Activated T-cell treated with anti-CD3 and anti-CD28 coated beads, Interleukin-2, amount 50 U/mL, for 72 hours (primary cell): ENCODE measurements around the gene HTRA1. TPM values are rescaled to one million over a fixed set of nuclear protein-coding genes. Genes with fewer than 3 reads are reported as not detected.
A peak's percentile ranks its signal among the peaks of the same experiment; 100 is the strongest.

Experiments
- ATAC-seq, 2 donors: fragments of 150-1000 bp; cut with Tn5 transposase; replicated peaks in 1 of 2; 2 replicates each; pipeline ENCODE4 v1.10.0; 2021; ENCODE audit warnings: moderate library complexity in 2 of 2, mild to moderate bottlenecking in 1 of 2
- DNase-seq, 2 donors: peaks; one replicate each; pipeline ENCODE4 v3.0.0; 2021 to 2022; ENCODE audit warnings: mixed read lengths in 1 of 2
- H3K27ac Mint-ChIP-seq: one replicate; pipeline ENCODE4 v1.8.0; 2022; ENCODE audit warnings: mild to moderate bottlenecking, moderate library complexity, mixed read lengths
- H3K27me3 Mint-ChIP-seq: one replicate; pipeline ENCODE4 v1.8.0; 2022; ENCODE audit warnings: low read depth, mixed read lengths
- H3K36me3 Mint-ChIP-seq, 2 donors: one replicate each; pipeline ENCODE4 v1.8.0; 2022; ENCODE audit warnings: mixed read lengths in 2 of 2, mild to moderate bottlenecking in 1 of 2; ENCODE audit not compliant: insufficient read depth in 2 of 2
- H3K4me1 Mint-ChIP-seq: one replicate; pipeline ENCODE4 v1.8.0; 2022; ENCODE audit warnings: low read depth, mixed read lengths
- H3K4me3 Mint-ChIP-seq, 2 donors: one replicate each; pipeline ENCODE4 v1.8.0; 2022; ENCODE audit warnings: mild to moderate bottlenecking in 2 of 2, mixed read lengths in 2 of 2, moderate library complexity in 2 of 2
- H3K9me3 Mint-ChIP-seq, 2 donors: one replicate each; pipeline ENCODE4 v1.8.0; 2022; ENCODE audit warnings: mixed read lengths in 2 of 2
- total RNA-seq, 2 donors: library from RNA; stranded (reverse); gene quantifications; one replicate each; pipeline ENCODE4 v1.2.3, GENCODE V29; 2022

The HTRA1 gene
- total RNA-seq, 2 donors from 2014 or later, result not detected

DNA sequence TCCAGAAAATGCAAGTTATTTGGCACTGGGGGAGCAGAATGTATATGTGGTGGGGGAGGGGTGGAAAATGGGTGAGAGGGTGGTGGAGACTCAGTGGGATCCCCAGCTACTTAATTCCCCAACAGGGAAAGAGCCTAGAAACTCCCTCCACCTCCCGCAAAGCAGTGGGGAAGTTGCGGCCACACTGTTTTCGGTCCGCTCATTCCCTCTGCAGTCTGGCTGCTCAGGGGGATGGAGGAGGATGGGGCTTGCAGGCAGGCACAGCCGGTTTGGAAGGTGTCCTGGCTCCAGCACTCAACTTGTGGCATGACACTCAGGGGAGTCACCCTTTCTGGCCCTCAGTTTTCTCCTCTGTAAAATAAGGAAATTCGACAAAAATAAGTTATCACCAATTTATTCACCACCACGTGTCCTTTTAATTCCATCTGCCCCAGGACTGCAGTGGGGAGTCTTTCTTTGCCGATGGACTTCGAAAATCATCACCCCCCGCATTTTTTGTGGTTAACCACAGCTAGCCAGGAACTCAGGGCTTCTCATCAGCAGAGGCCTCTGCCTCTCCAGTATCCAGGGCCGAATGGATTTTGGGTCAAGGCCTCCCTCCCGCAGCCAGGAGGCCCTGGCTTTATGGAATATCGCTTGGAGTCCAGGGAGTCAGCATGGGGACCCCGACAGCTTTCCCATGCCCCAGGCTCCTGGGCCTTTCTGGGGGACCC lies 1.6 kb upstream of the HTRA1 start:
- no peak overlapping the region for H3K27ac Mint-ChIP-seq
- no peak for ATAC-seq

DNA sequence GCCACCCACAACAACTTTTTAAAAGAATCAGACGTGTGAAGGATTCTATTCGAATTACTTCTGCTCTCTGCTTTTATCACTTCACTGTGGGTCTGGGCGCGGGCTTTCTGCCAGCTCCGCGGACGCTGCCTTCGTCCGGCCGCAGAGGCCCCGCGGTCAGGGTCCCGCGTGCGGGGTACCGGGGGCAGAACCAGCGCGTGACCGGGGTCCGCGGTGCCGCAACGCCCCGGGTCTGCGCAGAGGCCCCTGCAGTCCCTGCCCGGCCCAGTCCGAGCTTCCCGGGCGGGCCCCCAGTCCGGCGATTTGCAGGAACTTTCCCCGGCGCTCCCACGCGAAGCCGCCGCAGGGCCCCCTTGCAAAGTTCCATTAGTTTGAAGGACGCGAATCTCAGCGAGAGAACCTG lies 461 bp upstream of the HTRA1 start:
- Mint-ChIP-seq H3K4me1 (peaks cover 8% of the 10 kb centered on the region), H3K27me3 (peaks cover 76% of the 10 kb centered on the region), H3K36me3 (no peaks in the 10 kb centered on the region), H3K4me3 (peak overlapping the region; percentile 42 to 58), H3K9me3 (no peaks in the 10 kb centered on the region), H3K27ac (no peak overlapping the region)
- DNase-seq, result no peak
- ATAC-seq, result no peak

More for the DNA sequence above, 1.6 kb upstream of the HTRA1 start:
- H3K4me3 Mint-ChIP-seq, result no peak overlapping the region
- H3K4me1 Mint-ChIP-seq, result peaks cover 8% of the 10 kb centered on the region
- H3K36me3 Mint-ChIP-seq, result no peaks in the 10 kb centered on the region
- H3K9me3 Mint-ChIP-seq, result no peaks in the 10 kb centered on the region
- H3K27me3 Mint-ChIP-seq, result peaks cover 71% of the 10 kb centered on the region
- no peak for DNase-seq

DNA sequence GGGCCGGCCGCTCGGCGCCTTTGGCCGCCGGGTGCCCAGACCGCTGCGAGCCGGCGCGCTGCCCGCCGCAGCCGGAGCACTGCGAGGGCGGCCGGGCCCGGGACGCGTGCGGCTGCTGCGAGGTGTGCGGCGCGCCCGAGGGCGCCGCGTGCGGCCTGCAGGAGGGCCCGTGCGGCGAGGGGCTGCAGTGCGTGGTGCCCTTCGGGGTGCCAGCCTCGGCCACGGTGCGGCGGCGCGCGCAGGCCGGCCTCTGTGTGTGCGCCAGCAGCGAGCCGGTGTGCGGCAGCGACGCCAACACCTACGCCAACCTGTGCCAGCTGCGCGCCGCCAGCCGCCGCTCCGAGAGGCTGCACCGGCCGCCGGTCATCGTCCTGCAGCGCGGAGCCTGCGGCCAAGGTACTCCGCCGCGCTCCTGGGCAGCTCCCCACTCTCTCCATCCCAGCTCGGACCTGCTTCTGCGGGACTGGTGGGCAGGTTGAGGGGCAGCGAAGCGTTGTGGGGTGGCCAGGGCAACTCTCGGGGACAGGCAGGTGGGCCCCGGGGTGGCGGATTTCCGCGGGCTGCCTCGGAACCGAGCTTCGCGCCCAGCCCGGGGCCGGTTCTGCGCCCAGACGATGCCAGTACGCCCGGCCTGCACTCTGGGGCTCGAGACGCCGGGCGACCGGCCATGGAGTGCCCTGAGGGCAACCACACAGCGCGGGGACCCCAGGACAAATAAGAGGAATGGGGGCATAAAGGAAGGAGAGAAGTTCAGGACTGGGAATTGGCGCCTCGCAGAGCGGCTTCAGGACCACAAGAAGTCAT lies 578 bp downstream of the HTRA1 start:
- peaks cover 77% of the 10 kb centered on the region for H3K27me3 Mint-ChIP-seq
- DNase-seq (peak; percentile 8 to 12), ATAC-seq (peak; percentile 53 to 58)
- H3K4me1 Mint-ChIP-seq, result peaks cover 8% of the 10 kb centered on the region
- no peak overlapping the region for H3K27ac Mint-ChIP-seq
- no peaks in the 10 kb centered on the region for H3K9me3 Mint-ChIP-seq
- H3K4me3 Mint-ChIP-seq, result peak overlapping the region; percentile 82 to 89
- no peaks in the 10 kb centered on the region for H3K36me3 Mint-ChIP-seq

DNA sequence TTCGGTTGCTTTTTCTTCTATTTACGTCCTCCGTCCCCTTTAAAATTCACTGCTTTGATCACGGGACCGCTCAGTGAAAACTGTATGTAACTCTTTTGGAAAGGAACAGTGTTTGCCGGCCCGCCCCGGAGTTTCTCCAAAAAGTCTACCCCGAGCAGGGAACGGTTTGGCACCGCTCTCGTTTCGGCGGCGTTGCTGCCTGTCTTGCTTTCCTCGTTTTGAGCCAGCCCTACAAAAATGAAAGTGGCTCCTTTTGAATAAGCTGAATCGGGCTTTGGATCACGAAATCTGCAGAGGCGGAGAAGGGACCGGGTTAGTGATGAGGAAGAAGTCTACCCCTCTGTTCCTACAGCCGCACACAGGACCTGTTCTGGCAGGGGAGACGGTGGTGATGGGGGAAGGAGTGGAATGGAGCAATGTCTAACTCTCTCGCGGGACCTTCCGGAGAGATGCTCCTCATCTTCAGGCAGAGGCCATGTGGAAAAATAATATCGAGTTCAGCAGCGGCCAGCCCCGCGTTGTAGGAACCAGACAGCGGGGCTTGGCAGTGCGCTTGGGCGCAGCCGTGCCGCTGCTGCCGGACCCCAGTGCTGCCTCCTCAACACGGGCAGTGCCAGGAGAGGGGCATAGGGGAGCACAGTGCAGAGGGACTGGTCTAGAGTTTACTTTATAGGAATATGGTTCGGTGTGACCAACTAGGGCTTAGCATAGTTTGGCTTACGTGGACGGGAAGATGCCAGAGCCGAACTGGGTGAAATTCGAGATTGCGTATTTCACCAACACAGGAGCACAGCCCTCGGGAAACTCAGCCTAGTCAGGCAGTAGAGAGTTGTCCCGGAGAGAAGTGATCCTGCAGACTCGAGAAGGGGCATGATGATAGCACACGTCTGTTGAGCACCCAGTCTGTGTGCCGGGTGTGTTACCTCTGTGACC lies 1.4 kb downstream of the HTRA1 start:
- Mint-ChIP-seq H3K4me3 (peak overlapping the region; percentile 82 to 89), H3K36me3 (no peaks in the 10 kb centered on the region), H3K27me3 (peaks cover 77% of the 10 kb centered on the region), H3K9me3 (no peaks in the 10 kb centered on the region), H3K4me1 (peaks cover 8% of the 10 kb centered on the region), H3K27ac (no peak overlapping the region)
- DNase-seq, result peak in 1 of 2 donors; percentile 24
- ATAC-seq, result peak; percentile 24 to 29

DNA sequence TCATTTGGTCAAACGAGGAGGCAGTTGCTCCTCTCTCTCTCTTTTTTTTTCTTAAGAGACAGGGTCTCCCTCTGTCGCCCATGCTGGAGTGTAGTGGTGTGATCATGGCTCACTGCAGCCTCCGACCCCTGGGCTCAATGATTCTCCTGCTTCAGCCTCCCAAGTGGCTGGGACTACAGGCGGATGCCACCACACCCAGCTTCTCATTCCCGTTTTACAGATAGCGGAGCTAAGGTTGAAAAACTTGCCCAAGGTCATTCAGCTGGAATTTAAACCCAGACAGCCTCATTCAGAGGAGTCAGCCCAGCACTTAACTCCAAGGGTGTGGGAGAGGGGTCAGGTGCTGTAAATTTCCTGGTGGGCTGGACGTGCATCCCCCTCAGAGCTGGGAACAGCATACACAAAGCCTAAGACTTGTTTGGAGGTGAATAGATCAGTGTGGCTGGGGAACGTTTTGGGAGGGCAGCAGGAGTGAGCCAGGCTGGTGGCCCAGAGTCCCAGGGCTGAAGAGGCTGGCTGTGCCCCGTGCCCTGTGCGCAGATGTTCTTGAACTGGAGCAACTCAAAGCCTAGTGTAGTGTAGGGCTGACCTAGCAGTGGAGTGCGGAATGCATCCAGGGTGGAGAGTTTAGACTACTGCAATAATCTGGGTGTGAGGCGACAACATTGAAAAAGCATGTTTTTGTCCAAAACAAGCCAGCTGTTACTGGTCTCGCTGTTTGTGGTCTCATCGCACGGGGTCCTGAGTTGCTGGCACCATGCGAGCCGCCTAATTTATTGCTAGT lies 2.3 kb downstream of the HTRA1 start:
- DNase-seq (no peak), ATAC-seq (no peak)
- Mint-ChIP-seq H3K27ac (no peak overlapping the region), H3K4me3 (peak overlapping the region; percentile 5 to 12), H3K9me3 (no peaks in the 10 kb centered on the region), H3K36me3 (no peaks in the 10 kb centered on the region), H3K4me1 (peaks cover 8% of the 10 kb centered on the region), H3K27me3 (peaks cover 73% of the 10 kb centered on the region)

DNA sequence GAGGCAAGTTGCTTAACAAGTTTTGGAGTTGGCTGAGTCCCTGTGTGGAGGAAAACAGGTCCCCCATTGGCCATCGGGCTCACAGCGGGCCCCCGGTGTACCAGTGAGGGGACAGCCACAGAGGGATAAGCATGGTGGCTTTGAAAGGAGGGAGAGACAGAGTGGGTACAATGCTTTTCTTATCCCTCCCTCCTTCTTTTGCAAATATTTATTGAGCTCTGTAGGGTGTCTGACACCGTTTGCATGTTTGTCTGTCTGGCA lies 2.8 kb downstream of the HTRA1 start:
- ATAC-seq, result no peak
- peaks cover 8% of the 10 kb centered on the region for H3K4me1 Mint-ChIP-seq

DNA sequence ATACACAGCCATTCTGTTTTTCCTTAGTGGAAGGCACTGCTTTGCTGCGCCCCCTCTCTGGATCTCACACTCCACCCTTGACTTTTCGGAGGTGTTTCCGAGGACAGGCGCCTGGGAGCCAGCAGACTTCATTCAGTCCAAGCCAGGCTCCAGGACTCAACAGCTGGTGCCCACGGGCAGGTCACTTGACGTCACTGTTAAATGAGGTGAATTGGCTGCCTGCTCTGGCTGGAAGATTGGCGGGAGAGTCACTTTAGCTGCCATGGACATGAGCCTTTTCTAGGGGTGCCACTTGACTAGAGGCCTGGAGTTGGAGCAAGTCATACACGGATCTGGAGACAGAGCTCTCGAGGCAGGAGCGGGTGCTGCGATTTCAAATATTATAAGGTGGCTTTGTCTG lies 3.2 kb downstream of the HTRA1 start:
- Mint-ChIP-seq H3K9me3 (no peaks in the 10 kb centered on the region), H3K4me1 (peaks cover 8% of the 10 kb centered on the region), H3K27me3 (peaks cover 71% of the 10 kb centered on the region), H3K4me3 (no peak overlapping the region), H3K27ac (no peak overlapping the region), H3K36me3 (no peaks in the 10 kb centered on the region)
- ATAC-seq (no peak), DNase-seq (no peak)

More for the DNA sequence above, 2.8 kb downstream of the HTRA1 start:
- Mint-ChIP-seq H3K27me3 (peaks cover 71% of the 10 kb centered on the region), H3K4me3 (no peak overlapping the region), H3K27ac (no peak overlapping the region), H3K36me3 (no peaks in the 10 kb centered on the region), H3K9me3 (no peaks in the 10 kb centered on the region)
- no peak for DNase-seq

DNA sequence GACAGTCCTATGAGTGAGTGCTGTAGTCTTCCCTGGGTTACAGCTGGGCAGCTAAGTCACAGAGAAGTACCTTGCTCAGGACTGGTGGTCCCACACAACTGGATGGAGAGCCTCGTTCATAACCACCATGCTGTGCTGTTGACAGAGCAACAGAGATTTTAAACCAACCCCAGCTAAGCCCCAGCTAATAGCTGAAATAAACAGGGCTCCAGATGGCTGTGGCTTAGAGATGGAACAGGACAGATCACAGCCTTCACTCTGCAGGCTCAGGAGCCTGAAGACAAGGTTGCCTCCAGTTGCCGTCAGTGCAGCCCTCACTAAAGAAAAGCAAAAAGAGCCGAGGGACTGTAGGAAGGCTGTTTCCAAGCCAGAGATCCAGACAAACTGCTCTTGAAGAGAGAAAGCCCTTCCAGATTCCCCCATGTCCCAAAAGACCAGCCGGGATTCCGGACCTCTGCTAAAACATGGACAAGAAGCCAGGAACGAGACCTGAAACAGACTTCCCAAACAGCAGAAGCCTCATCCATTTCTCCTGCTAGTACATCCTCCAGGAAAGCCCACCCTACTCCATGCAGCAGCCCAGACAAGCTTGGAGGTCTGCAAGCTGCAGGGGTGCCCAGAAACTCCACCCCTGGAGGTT lies 4.2 kb downstream of the HTRA1 start:
- ATAC-seq (no peak), DNase-seq (no peak)
- Mint-ChIP-seq H3K4me1 (peaks cover 8% of the 10 kb centered on the region), H3K27me3 (peaks cover 71% of the 10 kb centered on the region), H3K4me3 (no peak overlapping the region), H3K9me3 (no peaks in the 10 kb centered on the region), H3K36me3 (no peaks in the 10 kb centered on the region), H3K27ac (no peak overlapping the region)

DNA sequence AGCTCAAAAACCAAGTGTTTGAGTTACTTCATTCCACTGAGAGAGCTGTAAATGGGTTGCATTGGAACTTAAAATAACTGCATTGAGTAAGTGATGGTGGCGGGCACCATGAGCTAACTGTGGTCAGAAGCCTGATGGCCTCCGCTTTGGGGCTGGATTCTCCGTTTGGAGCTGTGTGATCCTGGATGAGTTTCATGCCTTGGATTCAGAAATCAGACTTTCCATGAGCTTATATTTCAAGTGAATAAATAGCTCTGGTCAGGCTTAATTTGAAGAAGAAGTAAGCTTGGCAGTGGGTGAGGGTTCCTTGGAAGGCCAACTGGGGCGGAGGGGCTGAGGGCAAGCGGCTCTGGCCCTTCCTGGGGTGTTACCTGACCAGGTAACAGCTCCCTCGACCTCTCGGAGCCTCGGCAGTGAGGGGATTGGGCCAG lies 5.6 kb downstream of the HTRA1 start:
- no peaks in the 10 kb centered on the region for H3K36me3 Mint-ChIP-seq
- no peaks in the 10 kb centered on the region for H3K9me3 Mint-ChIP-seq
- DNase-seq (no peak), ATAC-seq (no peak)
- H3K4me3 Mint-ChIP-seq, result no peak overlapping the region
- H3K27me3 Mint-ChIP-seq, result peaks cover 80% of the 10 kb centered on the region
- peaks cover 8% of the 10 kb centered on the region for H3K4me1 Mint-ChIP-seq
- no peak overlapping the region for H3K27ac Mint-ChIP-seq

DNA sequence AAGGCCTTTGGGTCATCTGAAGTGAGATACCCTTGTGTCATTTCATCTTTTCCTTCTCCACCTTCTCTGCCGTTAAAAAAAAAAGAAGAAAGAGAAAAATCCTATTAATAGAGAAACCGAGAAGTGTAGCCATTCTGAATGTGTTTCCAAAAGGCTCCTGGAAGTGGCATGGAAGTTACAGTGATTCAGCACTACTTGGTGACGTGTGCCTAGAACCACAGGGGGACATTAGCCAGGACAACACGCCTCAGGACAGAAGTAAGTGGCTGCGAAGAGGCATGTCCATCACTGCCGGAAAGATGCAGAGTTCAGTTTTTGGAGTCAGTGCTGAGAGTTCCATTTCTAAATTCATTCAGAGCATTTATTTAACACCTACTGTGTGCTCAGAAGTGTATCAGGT lies 6.3 kb downstream of the HTRA1 start:
- ATAC-seq, result no peak
- H3K4me1 Mint-ChIP-seq, result peaks cover 4% of the 10 kb centered on the region
- no peak overlapping the region for H3K27ac Mint-ChIP-seq
- H3K27me3 Mint-ChIP-seq, result peaks cover 74% of the 10 kb centered on the region
- H3K9me3 Mint-ChIP-seq, result no peaks in the 10 kb centered on the region
- H3K36me3 Mint-ChIP-seq, result no peaks in the 10 kb centered on the region
- DNase-seq, result no peak
- no peak overlapping the region for H3K4me3 Mint-ChIP-seq

DNA sequence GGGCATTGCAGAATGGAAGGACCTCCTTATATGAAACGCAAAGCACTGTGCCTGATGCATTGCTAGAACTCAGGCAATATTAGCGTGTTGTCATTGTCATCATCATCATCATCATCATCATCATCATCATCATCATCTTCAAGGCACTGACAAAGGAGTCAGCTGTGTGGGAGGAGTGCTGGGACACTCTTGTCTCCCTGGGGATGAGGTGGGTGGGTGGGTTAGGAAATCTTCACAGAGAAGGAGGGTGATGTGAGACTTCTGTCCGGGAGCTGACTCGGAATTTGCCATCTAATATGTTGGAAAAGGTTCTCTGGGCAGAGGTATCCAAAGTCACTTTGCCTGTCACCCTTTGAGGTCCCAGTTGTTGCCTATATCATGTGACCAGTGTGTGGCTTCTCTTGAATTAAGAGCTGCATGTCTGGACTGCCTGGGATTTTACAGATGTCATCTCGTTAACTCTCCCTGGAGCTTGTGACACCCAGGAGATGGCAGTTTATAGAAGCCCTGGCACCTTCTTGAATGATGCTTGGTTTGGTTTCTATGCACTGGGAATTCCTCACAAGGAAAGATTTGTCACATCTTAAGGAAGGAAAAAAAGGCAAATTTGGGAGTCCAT lies 7.1 kb downstream of the HTRA1 start:
- Mint-ChIP-seq H3K27me3 (peaks cover 67% of the 10 kb centered on the region), H3K9me3 (no peaks in the 10 kb centered on the region), H3K36me3 (no peaks in the 10 kb centered on the region), H3K27ac (no peak overlapping the region), H3K4me3 (no peak overlapping the region), H3K4me1 (no peaks in the 10 kb centered on the region)
- ATAC-seq (no peak), DNase-seq (no peak)
